Upper lobe of left lung (tissue), 4 donors: Measurements from ENCODE around the gene CMTM2.

Source experiments
- CTCF ChIP-seq, 6 experiments: fragments of 450-650 bp in 4 of 6; fragments of 200-600 bp in 2 of 6; sonication (generic) in 2 of 6; IDR thresholded peaks; one replicate each; pipeline ENCODE4 v1.5.1; 2016 to 2019; ENCODE audit warnings: antibody characterized with exemption in 6 of 6
- POLR2A ChIP-seq, 4 donors: fragments of 450-650 bp; IDR thresholded peaks; one replicate each; pipeline ENCODE4 v1.5.1; 2016 to 2017; ENCODE audit warnings: antibody characterized with exemption in 4 of 4, mild to moderate bottlenecking in 2 of 4
- POLR2AphosphoS5 ChIP-seq, 2 donors: sonication (generic); formaldehyde crosslinking; IDR thresholded peaks; one replicate each; pipeline ENCODE4 v1.5.1; 2017; ENCODE audit warnings: antibody characterized with exemption in 2 of 2

DNA sequence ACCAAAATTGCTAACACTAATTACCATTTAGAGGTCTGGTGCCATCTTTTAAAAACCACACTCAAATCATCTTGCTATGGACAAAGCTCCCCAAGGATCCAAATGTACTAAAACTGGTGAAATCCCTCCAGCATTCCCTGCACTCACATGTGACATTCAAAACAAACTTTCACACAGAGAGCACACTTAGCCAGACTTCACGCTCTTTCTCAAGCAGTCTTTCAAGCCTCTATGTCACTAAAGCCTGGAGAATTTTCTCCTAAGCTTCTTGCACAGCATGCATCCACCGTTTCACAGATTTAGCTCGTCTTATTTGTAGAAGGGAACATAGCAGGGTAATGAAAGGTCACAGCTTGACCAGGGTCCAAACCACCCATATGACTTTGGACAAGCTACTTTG, 44.5 kb downstream of the CMTM2 start:
- TF ChIP-seq CTCF (IDR thresholded peaks at IDR 0.05) (no peak), POLR2AphosphoS5 (IDR thresholded peaks at IDR 0.05) (no peak), POLR2A (IDR thresholded peaks at IDR 0.05) (no peak)
